ENCODE data around the gene ZNF646.

DNA sequence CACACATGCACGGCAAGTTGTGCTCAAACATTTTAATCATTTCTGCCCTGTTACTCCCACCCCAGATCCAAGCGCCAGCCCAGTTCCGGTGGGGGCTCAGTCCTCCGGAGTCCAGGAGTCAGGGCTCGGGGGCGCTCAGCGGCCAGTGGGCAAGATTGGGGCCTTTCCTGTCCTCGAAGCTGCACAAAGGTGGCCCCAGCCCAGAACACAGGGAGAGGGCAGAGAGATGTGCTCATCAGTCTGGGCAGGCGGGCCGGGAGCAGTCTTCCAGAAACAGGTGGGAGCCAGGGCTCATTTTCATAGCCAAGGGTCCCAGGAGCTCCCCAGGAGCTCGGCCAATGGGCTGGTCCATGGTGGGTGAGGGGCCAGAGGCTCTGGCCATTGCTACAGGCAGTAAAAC is 57.2 kb downstream of the ZNF646 start:
- TF ChIP-seq, protein P1, sequence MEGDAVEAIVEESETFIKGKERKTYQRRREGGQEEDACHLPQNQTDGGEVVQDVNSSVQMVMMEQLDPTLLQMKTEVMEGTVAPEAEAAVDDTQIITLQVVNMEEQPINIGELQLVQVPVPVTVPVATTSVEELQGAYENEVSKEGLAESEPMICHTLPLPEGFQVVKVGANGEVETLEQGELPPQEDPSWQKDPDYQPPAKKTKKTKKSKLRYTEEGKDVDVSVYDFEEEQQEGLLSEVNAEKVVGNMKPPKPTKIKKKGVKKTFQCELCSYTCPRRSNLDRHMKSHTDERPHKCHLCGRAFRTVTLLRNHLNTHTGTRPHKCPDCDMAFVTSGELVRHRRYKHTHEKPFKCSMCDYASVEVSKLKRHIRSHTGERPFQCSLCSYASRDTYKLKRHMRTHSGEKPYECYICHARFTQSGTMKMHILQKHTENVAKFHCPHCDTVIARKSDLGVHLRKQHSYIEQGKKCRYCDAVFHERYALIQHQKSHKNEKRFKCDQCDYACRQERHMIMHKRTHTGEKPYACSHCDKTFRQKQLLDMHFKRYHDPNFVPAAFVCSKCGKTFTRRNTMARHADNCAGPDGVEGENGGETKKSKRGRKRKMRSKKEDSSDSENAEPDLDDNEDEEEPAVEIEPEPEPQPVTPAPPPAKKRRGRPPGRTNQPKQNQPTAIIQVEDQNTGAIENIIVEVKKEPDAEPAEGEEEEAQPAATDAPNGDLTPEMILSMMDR (IDR thresholded peaks at IDR 0.05): no peak
- TF ChIP-seq ZFX (IDR thresholded peaks at IDR 0.05; ENCODE audit: borderline replicate concordance): no peak
